ENCODE data around the gene SEC11A. TPM values are rescaled to one million over a fixed set of nuclear protein-coding genes. Genes with fewer than 3 reads are reported as not detected.

The SEC11A gene
- total and polyA plus RNA-seq, 4 donors: 99.3 to 327 (median 154) TPM

- no peaks in the 10 kb centered on the region for H3K27me3 ChIP-seq (ENCODE audit: control insufficient read depth in 1 of 2, insufficient read depth in 2 of 2, low read length in 1 of 2)
- no peak for ATAC-seq (ENCODE audit: low FRiP score)
- intact Hi-C loops (cut with DNase I): no loop called here
- H3K36me3 ChIP-seq (ENCODE audit: control insufficient read depth in 1 of 2, insufficient read depth in 2 of 2, low read length in 1 of 2): peaks cover 0 to 4% of the 10 kb centered on the region in 2 donors
- H3K9me3 ChIP-seq (ENCODE audit: control insufficient read depth, low read length): no peaks in the 10 kb centered on the region
- H3K4me3 ChIP-seq (ENCODE audit: low read length in 2 of 2): no peak overlapping the region
- no peak for DNase-seq
- no peaks in the 10 kb centered on the region for H3K4me1 ChIP-seq (ENCODE audit: control insufficient read depth in 1 of 2, insufficient read depth in 2 of 2, low read length in 2 of 2)
- no peak overlapping the region for H3K27ac ChIP-seq (ENCODE audit: low read depth in 1 of 2, low read length in 2 of 2)
Observed at GRCh38 chr15:84671211-84671610, 44.7 kb downstream of the SEC11A start.

GRCh38 chr15:84669726-84670125, 46.2 kb downstream of the SEC11A start:
- H3K9me3 ChIP-seq (ENCODE audit: control insufficient read depth, low read length): no peaks in the 10 kb centered on the region
- peaks cover 2 to 4% of the 10 kb centered on the region in 2 donors for H3K36me3 ChIP-seq (ENCODE audit: control insufficient read depth in 1 of 2, insufficient read depth in 2 of 2, low read length in 1 of 2)
- H3K4me1 ChIP-seq (ENCODE audit: control insufficient read depth in 1 of 2, insufficient read depth in 2 of 2, low read length in 2 of 2): no peaks in the 10 kb centered on the region
- DNase-seq: no peak
- ATAC-seq (ENCODE audit: low FRiP score): no peak
- H3K27ac ChIP-seq (ENCODE audit: low read depth in 1 of 2, low read length in 2 of 2): no peak overlapping the region
- intact Hi-C loops (cut with DNase I): no loop called here
- 70 to 75% methylated on average over 8 of the region's 8 CpGs for WGBS, 2 donors
- H3K4me3 ChIP-seq (ENCODE audit: low read length in 2 of 2): no peak overlapping the region
- H3K27me3 ChIP-seq (ENCODE audit: control insufficient read depth in 1 of 2, insufficient read depth in 2 of 2, low read length in 1 of 2): no peaks in the 10 kb centered on the region

- Histone ChIP-seq H3K9me3 (ENCODE audit: control insufficient read depth, low read length) (no peaks in the 10 kb centered on the region), H3K27ac (ENCODE audit: low read depth in 1 of 2, low read length in 2 of 2) (no peak overlapping the region), H3K36me3 (ENCODE audit: control insufficient read depth in 1 of 2, insufficient read depth in 2 of 2, low read length in 1 of 2) (peaks cover 2 to 4% of the 10 kb centered on the region in 2 donors), H3K4me3 (ENCODE audit: low read length in 2 of 2) (no peak overlapping the region), H3K4me1 (ENCODE audit: control insufficient read depth in 1 of 2, insufficient read depth in 2 of 2, low read length in 2 of 2) (no peaks in the 10 kb centered on the region), H3K27me3 (ENCODE audit: control insufficient read depth in 1 of 2, insufficient read depth in 2 of 2, low read length in 1 of 2) (no peaks in the 10 kb centered on the region)
- DNase-seq: no peak
- intact Hi-C loops (cut with DNase I): no loop called here
- WGBS, 2 donors: 93 to 96% methylated on average over 3 of the region's 3 CpGs
- no peak for ATAC-seq (ENCODE audit: low FRiP score)
Observed at GRCh38 chr15:84668221-84668982, 47.5 kb downstream of the SEC11A start.

GRCh38 chr15:84666373-84666772, 49.6 kb downstream of the SEC11A start:
- H3K27ac ChIP-seq (ENCODE audit: low read depth in 1 of 2, low read length in 2 of 2): no peak overlapping the region
- DNase-seq: no peak
- 78 to 79% methylated on average over 2 of the region's 2 CpGs for WGBS, 2 donors
- H3K4me3 ChIP-seq (ENCODE audit: low read length in 2 of 2): no peak overlapping the region
- H3K27me3 ChIP-seq (ENCODE audit: control insufficient read depth in 1 of 2, insufficient read depth in 2 of 2, low read length in 1 of 2): no peaks in the 10 kb centered on the region
- intact Hi-C loops (cut with DNase I): no loop called here
- no peaks in the 10 kb centered on the region for H3K4me1 ChIP-seq (ENCODE audit: control insufficient read depth in 1 of 2, insufficient read depth in 2 of 2, low read length in 2 of 2)
- H3K9me3 ChIP-seq (ENCODE audit: control insufficient read depth, low read length): no peaks in the 10 kb centered on the region
- ATAC-seq (ENCODE audit: low FRiP score): no peak
- H3K36me3 ChIP-seq (ENCODE audit: control insufficient read depth in 1 of 2, insufficient read depth in 2 of 2, low read length in 1 of 2): peaks cover 2 to 4% of the 10 kb centered on the region in 2 donors

- no peak for ATAC-seq (ENCODE audit: low FRiP score)
- Histone ChIP-seq H3K27me3 (ENCODE audit: control insufficient read depth in 1 of 2, insufficient read depth in 2 of 2, low read length in 1 of 2) (no peaks in the 10 kb centered on the region), H3K36me3 (ENCODE audit: control insufficient read depth in 1 of 2, insufficient read depth in 2 of 2, low read length in 1 of 2) (peaks cover 0 to 2% of the 10 kb centered on the region in 2 donors), H3K4me3 (ENCODE audit: low read length in 2 of 2) (no peak overlapping the region), H3K4me1 (ENCODE audit: control insufficient read depth in 1 of 2, insufficient read depth in 2 of 2, low read length in 2 of 2) (no peaks in the 10 kb centered on the region), H3K9me3 (ENCODE audit: control insufficient read depth, low read length) (no peaks in the 10 kb centered on the region), H3K27ac (ENCODE audit: low read depth in 1 of 2, low read length in 2 of 2) (no peak overlapping the region)
- intact Hi-C loops (cut with DNase I): no loop called here
- WGBS, 2 donors: 95 to 99% methylated on average over 10 of the region's 10 CpGs
- no peak for DNase-seq
Observed at GRCh38 chr15:84661001-84661400, 54.9 kb downstream of the SEC11A start.

GRCh38 chr15:84659904-84660781, 55.8 kb downstream of the SEC11A start:
- ATAC-seq (ENCODE audit: low FRiP score): no peak
- DNase-seq: no peak
- H3K27me3 ChIP-seq (ENCODE audit: control insufficient read depth in 1 of 2, insufficient read depth in 2 of 2, low read length in 1 of 2): no peaks in the 10 kb centered on the region
- no peaks in the 10 kb centered on the region for H3K4me1 ChIP-seq (ENCODE audit: control insufficient read depth in 1 of 2, insufficient read depth in 2 of 2, low read length in 2 of 2)
- H3K9me3 ChIP-seq (ENCODE audit: control insufficient read depth, low read length): no peaks in the 10 kb centered on the region
- H3K27ac ChIP-seq (ENCODE audit: low read depth in 1 of 2, low read length in 2 of 2): no peak overlapping the region
- WGBS, 2 donors: 78 to 79% methylated on average over 4 of the region's 4 CpGs
- intact Hi-C loops (cut with DNase I): loop anchor here in 1 of 2 donors (5.0 kb wide), 4 partner anchors 57 to 272 kb away; partner anchors contain the start of genes ALPK3, SEC11A and ZNF592
- no peaks in the 10 kb centered on the region for H3K36me3 ChIP-seq (ENCODE audit: control insufficient read depth in 1 of 2, insufficient read depth in 2 of 2, low read length in 1 of 2)
- H3K4me3 ChIP-seq (ENCODE audit: low read length in 2 of 2): no peak overlapping the region

GRCh38 chr15:84658788-84659411, 57.0 kb downstream of the SEC11A start:
- WGBS, 2 donors: 48 to 51% methylated on average over 7 of the region's 7 CpGs
- ATAC-seq (ENCODE audit: low FRiP score): no peak
- Histone ChIP-seq H3K4me1 (ENCODE audit: control insufficient read depth in 1 of 2, insufficient read depth in 2 of 2, low read length in 2 of 2) (no peaks in the 10 kb centered on the region), H3K27ac (ENCODE audit: low read depth in 1 of 2, low read length in 2 of 2) (peak overlapping the region in 1 of 2 donors; percentile 84), H3K4me3 (ENCODE audit: low read length in 2 of 2) (no peak overlapping the region), H3K27me3 (ENCODE audit: control insufficient read depth in 1 of 2, insufficient read depth in 2 of 2, low read length in 1 of 2) (no peaks in the 10 kb centered on the region), H3K9me3 (ENCODE audit: control insufficient read depth, low read length) (no peaks in the 10 kb centered on the region), H3K36me3 (ENCODE audit: control insufficient read depth in 1 of 2, insufficient read depth in 2 of 2, low read length in 1 of 2) (no peaks in the 10 kb centered on the region)
- no peak for DNase-seq
- intact Hi-C loops (cut with DNase I): loop anchor here in 1 of 2 donors (5.0 kb wide), 4 partner anchors 58 to 273 kb away; partner anchors contain the start of genes ALPK3, SEC11A and ZNF592

GRCh38 chr15:84658080-84658787, 57.7 kb downstream of the SEC11A start, which contains the start of gene NMB:
TSS of gene NMB (minus strand) at chr15:84658199. CDS start at chr15:84658152, 47 bp downstream.
- Histone ChIP-seq H3K4me3 (ENCODE audit: low read length in 2 of 2) (peak within 1 kb of the TSS; percentile 58 to 63), H3K4me1 (ENCODE audit: control insufficient read depth in 1 of 2, insufficient read depth in 2 of 2, low read length in 2 of 2) (no peaks in the 10 kb centered on the region), H3K9me3 (ENCODE audit: control insufficient read depth, low read length) (no peaks in the 10 kb centered on the region), H3K27me3 (ENCODE audit: control insufficient read depth in 1 of 2, insufficient read depth in 2 of 2, low read length in 1 of 2) (no peaks in the 10 kb centered on the region), H3K36me3 (ENCODE audit: control insufficient read depth in 1 of 2, insufficient read depth in 2 of 2, low read length in 1 of 2) (no peaks in the 10 kb centered on the region), H3K27ac (ENCODE audit: low read depth in 1 of 2, low read length in 2 of 2) (peak within 1 kb of the TSS in 1 of 2 donors; percentile 84)
- intact Hi-C loops (cut with DNase I): loop anchor here in 1 of 2 donors (5.0 kb wide), 4 partner anchors 59 to 274 kb away; partner anchors contain the start of genes ALPK3, SEC11A and ZNF592
- WGBS, 2 donors: 0 to 1% methylated on average over 39 to 61 of the region's 61 CpGs
- peak; percentile 84 for ATAC-seq (ENCODE audit: low FRiP score)
- peak; percentile 84 to 93 for DNase-seq
